Heart right ventricle (tissue), 16 donors: Measurements from ENCODE around the gene SLC29A3. TPM values are rescaled to one million over a fixed set of nuclear protein-coding genes. Genes with fewer than 3 reads are reported as not detected.

ENCODE experiments used
- ATAC-seq, 8 donors: fragments of 200-7000 bp; cut with Tn5 transposase; one replicate each; pipeline ENCODE4 v1.9.1; 2020; ENCODE audit warnings: mild to moderate bottlenecking in 8 of 8, moderate library complexity in 8 of 8, moderate number of reproducible peaks in 1 of 8
- DNase-seq, 2 donors: peaks; one replicate each; pipeline ENCODE4 v3.0.0-alpha.2; 2020
- H3K27ac ChIP-seq, 10 donors: fragments of 200-600 bp; sonication (generic) in 2 of 10; one replicate each; pipeline versions ENCODE4 v1.5.0 to v1.8.0; 2020 to 2022; ENCODE audit warnings: mild to moderate bottlenecking in 3 of 10
- H3K27me3 ChIP-seq, 7 donors: fragments of 200-600 bp; one replicate each; pipeline ENCODE4 v1.8.0; 2021 to 2022; ENCODE audit warnings: mild to moderate bottlenecking in 2 of 7
- H3K36me3 ChIP-seq, 9 donors: fragments of 200-600 bp; sonication (generic) in 1 of 9; one replicate each; pipeline versions ENCODE4 v1.5.0 to v1.8.0; 2020 to 2022; ENCODE audit warnings: mild to moderate bottlenecking in 2 of 9
- H3K4me1 ChIP-seq, 9 donors: fragments of 200-600 bp; sonication (generic) in 1 of 9; one replicate each; pipeline versions ENCODE4 v1.5.0 to v1.8.0; 2020 to 2022; ENCODE audit warnings: mild to moderate bottlenecking in 4 of 9
- H3K4me3 ChIP-seq, 10 donors: fragments of 200-600 bp; sonication (generic) in 2 of 10; one replicate each; pipeline versions ENCODE4 v1.5.0 to v1.8.0; 2020 to 2022; ENCODE audit warnings: mild to moderate bottlenecking in 7 of 10, moderate library complexity in 2 of 10
- H3K9me3 ChIP-seq, 11 donors: fragments of 200-600 bp in 10 of 11; sonication (generic) in 2 of 11; one replicate each; pipeline versions ENCODE4 v1.5.0 to v1.8.0; 2013 to 2022; ENCODE audit warnings: mild to moderate bottlenecking in 2 of 11, control low read depth in 1 of 11, moderate library complexity in 1 of 11
- WGBS, 2 donors: extraction: QIAGEN DNeasy Blood & Tissue Kit; methylation state at CpG; one replicate each; pipeline ENCODE4 v1.1.7; 2013; ENCODE audit warnings: inconsistent platforms in 1 of 2; 5-methylcytosine and 5-hydroxymethylcytosine counted together
- intact Hi-C, 10 donors: fragments of 100-400 bp; cut with DNase I; formaldehyde crosslinking; loops; one replicate each; pipeline versions ENCODE4 v1.11.1 to v1.14.2; 2022
- polyA plus RNA-seq, 2 donors: library from polyadenylated mRNA; stranded (reverse); fragments of 200-250 nt; gene quantifications; one replicate each; pipeline ENCODE4 v1.2.3, GENCODE V29; 2013
- total RNA-seq, 10 donors: library from RNA; stranded (reverse); fragmentation: NEBNext Ultra II Directional in 3 of 10; extraction: Animal tissue kit (Norgen Biotek cat#: 25700) in 3 of 10; gene quantifications; one replicate each; pipeline versions ENCODE4 v1.2.1 to v1.2.4, GENCODE V29; 2021 to 2023
- TF ChIP-seq, protein P1 (sequence below), 9 donors: fragments of 200-600 bp; sonication (generic) in 2 of 9; IDR thresholded peaks; one replicate each; pipeline versions ENCODE4 v1.5.0 to v1.8.0; 2021 to 2022; ENCODE audit warnings: antibody characterized with exemption in 9 of 9, mild to moderate bottlenecking in 5 of 9, moderate library complexity in 1 of 9
- donor health status: Arrhythmogenic right ventricular cardiomyopathy.
- donor health status: ischemic (EF 13 %, LVEDD 7.1; RV severe dilation, severe dysfunction).
- donor health status: healthy with polysubstance abuse.
- donor health status: DM: no; HTN: yes; CAD: no.
- donor health status: DM: no; HTN: no; CAD: no.
- donor health status: ischemic (EF 25% LVEDD 6.9; RV normal size, moderate dysfunction).
- donor health status: ischemic (EF 25% LVEDD 5.7; RV mildly dilated, moderate dysfunction).
- donor health status: healthy.
- donor health status: DM: yes; HTN: yes; CAD: no.
- donor health status: Ischemic cardiomyopathy.
- donor health status: ischemic (EF 35%, LVEDD 5.7; RV mildly dilated, moderate dysfunction).
- donor health status: nonischemic (EF 11% LVEDD 7.7; RV severe dilation, severe dysfunction).
- donor health status: DM: yes; HTN: yes; CAD: no.
- donor health status: PGD.
- donor health status: ischemic (EF 29% LVEDD 5.4; RV normal size, mild dysfunction).
- donor health status: nonischemic (EF 23%, LVEDD 6.1; RV moderate dilation, normal function).

SLC29A3 gene
- total and polyA plus RNA-seq, 12 donors: 0.89 to 3.5 (median 1.2) TPM

DNA sequence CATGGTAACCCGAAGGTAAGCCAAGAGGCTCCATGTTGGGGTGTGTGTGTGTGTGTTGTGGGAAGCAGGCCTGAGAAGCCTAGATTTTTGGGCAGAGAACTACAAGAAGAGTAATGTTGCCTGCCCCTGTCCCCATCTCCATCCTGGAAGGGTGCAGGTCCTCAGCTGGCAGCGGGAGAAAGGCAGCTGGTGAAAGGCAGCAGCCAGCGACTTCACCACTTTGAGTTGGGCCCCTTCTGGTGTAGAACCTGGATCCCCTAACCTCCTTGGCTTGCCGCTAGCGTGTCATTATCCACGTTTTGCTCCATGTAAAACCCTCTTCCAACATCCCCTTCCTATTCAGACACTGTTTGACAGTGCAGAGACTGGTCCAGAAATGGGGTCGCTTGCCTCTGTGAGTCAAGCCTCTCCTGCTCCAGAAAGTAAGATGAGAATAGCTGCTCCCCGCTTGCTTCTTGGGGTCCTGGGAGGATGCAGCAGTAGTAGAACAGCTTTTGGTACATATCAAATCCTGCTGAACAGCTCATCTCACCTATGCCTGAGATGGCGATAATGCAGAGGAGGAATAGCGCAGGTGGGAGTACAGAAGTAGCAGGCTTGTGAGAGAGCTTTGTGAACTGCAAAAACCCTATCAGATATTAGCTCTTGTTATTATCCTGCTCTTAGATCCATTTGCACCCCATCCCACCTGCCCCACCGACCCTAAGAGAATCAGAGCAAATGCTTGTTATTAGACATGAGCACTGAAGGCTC lies 55.6 kb downstream of the SLC29A3 start:
- H3K36me3 ChIP-seq: no peaks in the 10 kb centered on the region
- TF ChIP-seq, protein P1, sequence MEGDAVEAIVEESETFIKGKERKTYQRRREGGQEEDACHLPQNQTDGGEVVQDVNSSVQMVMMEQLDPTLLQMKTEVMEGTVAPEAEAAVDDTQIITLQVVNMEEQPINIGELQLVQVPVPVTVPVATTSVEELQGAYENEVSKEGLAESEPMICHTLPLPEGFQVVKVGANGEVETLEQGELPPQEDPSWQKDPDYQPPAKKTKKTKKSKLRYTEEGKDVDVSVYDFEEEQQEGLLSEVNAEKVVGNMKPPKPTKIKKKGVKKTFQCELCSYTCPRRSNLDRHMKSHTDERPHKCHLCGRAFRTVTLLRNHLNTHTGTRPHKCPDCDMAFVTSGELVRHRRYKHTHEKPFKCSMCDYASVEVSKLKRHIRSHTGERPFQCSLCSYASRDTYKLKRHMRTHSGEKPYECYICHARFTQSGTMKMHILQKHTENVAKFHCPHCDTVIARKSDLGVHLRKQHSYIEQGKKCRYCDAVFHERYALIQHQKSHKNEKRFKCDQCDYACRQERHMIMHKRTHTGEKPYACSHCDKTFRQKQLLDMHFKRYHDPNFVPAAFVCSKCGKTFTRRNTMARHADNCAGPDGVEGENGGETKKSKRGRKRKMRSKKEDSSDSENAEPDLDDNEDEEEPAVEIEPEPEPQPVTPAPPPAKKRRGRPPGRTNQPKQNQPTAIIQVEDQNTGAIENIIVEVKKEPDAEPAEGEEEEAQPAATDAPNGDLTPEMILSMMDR (IDR thresholded peaks at IDR 0.05): no peak
- intact Hi-C loops: loop anchor here in 3 of 10 donors (5.0 to 10.0 kb wide), 2 partner anchors 50 to 52 kb away; no protein-coding TSS in a partner anchor
- ATAC-seq (no peak), DNase-seq (no peak)
- peaks cover 0 to 12% (median 0%) of the 10 kb centered on the region in 7 donors for H3K27me3 ChIP-seq
- H3K27ac ChIP-seq: peak overlapping the region in 1 of 10 donors; percentile 83
- no peak overlapping the region for H3K4me3 ChIP-seq
- peaks cover 0 to 65% (median 7%) of the 10 kb centered on the region in 9 donors for H3K4me1 ChIP-seq
- 72 to 85% methylated on average over 11 of the region's 11 CpGs for WGBS, 2 donors
- no peaks in the 10 kb centered on the region for H3K9me3 ChIP-seq

GRCh38 chr10:71375952-71376351 lies 56.9 kb downstream of the SLC29A3 start:
- 59 to 64% methylated on average over 3 of the region's 3 CpGs for WGBS, 2 donors
- TF ChIP-seq, protein P1 (IDR thresholded peaks at IDR 0.05): no peak
- no peaks in the 10 kb centered on the region for H3K9me3 ChIP-seq
- no peak for ATAC-seq
- no peak overlapping the region for H3K4me3 ChIP-seq
- H3K27ac ChIP-seq: no peak overlapping the region
- H3K4me1 ChIP-seq: peaks cover 0 to 61% (median 7%) of the 10 kb centered on the region in 9 donors
- no peak for DNase-seq
- peaks cover 0 to 4% (median 0%) of the 10 kb centered on the region in 7 donors for H3K27me3 ChIP-seq
- H3K36me3 ChIP-seq: no peaks in the 10 kb centered on the region
- intact Hi-C loops: loop anchor here in 4 of 10 donors (2.0 to 10.0 kb wide), 4 partner anchors 51 to 61 kb away; partner anchors contain the start of gene SLC29A3 (in 1 of the 4)

DNA sequence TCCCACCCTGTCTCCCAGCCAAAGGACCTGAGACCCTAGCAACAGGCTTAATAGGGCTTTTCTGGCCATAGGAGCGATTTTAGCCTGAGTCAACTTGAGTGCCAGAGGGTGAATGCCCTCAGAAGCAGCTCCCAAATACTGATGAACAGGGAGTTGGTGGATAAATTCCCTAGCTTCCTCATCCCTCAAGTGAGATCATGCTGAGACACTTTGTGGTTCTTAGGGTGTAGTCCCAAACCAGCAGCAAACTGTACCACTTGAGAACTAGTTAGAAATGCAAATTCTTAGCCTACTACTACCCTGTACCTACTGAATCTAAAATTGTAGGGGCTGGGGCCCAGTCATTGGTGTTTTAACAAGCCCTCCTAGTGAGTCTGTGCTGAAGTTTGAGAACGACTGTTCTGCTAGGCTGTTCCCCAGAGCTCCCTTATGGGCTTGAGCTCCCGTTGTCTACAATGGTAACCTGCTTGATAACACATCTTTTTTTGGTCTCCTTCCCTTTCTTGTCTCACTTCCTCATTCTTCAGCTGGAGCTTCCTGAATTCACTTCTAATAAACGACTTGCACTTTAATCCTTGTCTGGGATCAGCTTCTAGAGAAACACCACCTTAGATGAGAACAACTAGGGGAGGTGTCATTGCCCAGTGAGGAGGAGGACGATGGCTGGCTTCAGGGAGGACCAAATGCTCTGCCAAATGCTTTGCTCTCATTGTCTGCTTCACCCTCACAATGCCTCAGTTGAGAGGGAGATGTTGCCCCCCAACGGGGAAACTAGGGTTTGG lies 59.5 kb downstream of the SLC29A3 start:
- intact Hi-C loops: loop anchor here in 2 of 10 donors (5.0 to 10.0 kb wide), 2 partner anchors 54 to 56 kb away; no protein-coding TSS in a partner anchor
- DNase-seq (no peak), ATAC-seq (no peak)
- WGBS, 2 donors: 63 to 65% methylated on average over 6 of the region's 6 CpGs
- no peak overlapping the region for H3K4me3 ChIP-seq
- H3K27ac ChIP-seq: peak overlapping the region in 2 of 10 donors; percentile 64 to 90
- peaks cover 0 to 37% (median 7%) of the 10 kb centered on the region in 9 donors for H3K4me1 ChIP-seq
- H3K27me3 ChIP-seq: peaks cover 0 to 3% (median 0%) of the 10 kb centered on the region in 7 donors
- TF ChIP-seq, protein P1 (IDR thresholded peaks at IDR 0.05): no peak
- no peaks in the 10 kb centered on the region for H3K9me3 ChIP-seq
- H3K36me3 ChIP-seq: no peaks in the 10 kb centered on the region

DNA sequence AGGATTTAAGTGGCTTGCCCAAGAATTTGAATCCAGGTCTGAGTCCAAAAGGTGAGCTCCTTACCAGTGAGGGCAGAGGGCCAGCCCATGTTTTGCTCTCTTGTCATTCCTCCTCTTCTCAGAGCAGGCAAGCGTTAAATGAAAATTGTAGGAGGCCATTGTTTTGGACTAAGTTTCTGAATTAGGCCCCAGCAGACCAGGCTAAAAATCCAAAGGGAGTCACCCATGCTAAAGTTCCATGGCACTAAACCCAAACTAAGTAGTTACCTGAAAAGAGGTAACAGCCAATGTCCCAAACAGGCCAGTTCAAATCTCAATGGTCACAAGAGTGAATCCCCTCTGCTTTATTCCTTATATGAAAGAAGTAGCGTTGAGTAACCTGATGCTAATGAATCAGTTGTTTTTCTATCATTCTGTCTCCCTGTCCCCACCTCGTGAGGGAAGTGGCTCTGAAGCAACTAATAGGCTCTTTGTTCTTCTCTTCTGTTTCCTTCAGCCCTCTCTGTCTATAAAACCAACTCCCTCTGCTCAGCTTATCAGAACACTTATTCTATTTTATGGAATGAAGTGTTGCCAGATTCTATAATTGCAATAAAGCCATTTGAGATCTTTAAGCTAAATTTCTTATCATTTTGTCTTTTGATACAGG lies 60.2 kb downstream of the SLC29A3 start:
- WGBS, 2 donors: 66 to 72% methylated on average over 3 of the region's 3 CpGs
- H3K4me1 ChIP-seq: peaks cover 0 to 33% (median 7%) of the 10 kb centered on the region in 9 donors
- DNase-seq: no peak
- ATAC-seq: no peak
- H3K27ac ChIP-seq: peak overlapping the region in 1 of 10 donors; percentile 64
- intact Hi-C loops: loop anchor here in 2 of 10 donors (5.0 to 10.0 kb wide), 2 partner anchors 54 to 57 kb away; no protein-coding TSS in a partner anchor
- no peaks in the 10 kb centered on the region for H3K27me3 ChIP-seq
- H3K4me3 ChIP-seq: no peak overlapping the region
- TF ChIP-seq, protein P1 (IDR thresholded peaks at IDR 0.05): no peak
- H3K36me3 ChIP-seq: no peaks in the 10 kb centered on the region
- H3K9me3 ChIP-seq: no peaks in the 10 kb centered on the region
